ENCODE results near the gene TSPAN12. TPM values are rescaled to one million over a fixed set of nuclear protein-coding genes. Genes with fewer than 3 reads are reported as not detected.

The TSPAN12 gene
- total RNA-seq, 1 donor from 2014 or later, result 13.0 TPM

GRCh38 chr7:120805636-120806388, 52.1 kb downstream of the TSPAN12 start:
- no peak overlapping the region for H3K27ac ChIP-seq (ENCODE audit: low read depth, low read length)
- FAIRE-seq (peak; percentile 89), DNase-seq (ENCODE audit: low read depth) (peak; percentile 12)
- H3K27me3 ChIP-seq (ENCODE audit: insufficient read depth, low read length), result no peaks in the 10 kb centered on the region
- no peaks in the 10 kb centered on the region for H3K4me1 ChIP-seq (ENCODE audit: insufficient read depth, low read length)
- no peak overlapping the region for H3K4me3 ChIP-seq (ENCODE audit: insufficient read depth, low read depth, low read length)
- H4K20me1 ChIP-seq (ENCODE audit: insufficient read depth, low read length), result no peaks in the 10 kb centered on the region
- TF ChIP-seq CTCF (IDR thresholded peaks at IDR 0.05; ENCODE audit: insufficient read depth, low read depth, low read length) (peak; percentile 97), EZH2 (IDR thresholded peaks at IDR 0.05; ENCODE audit: insufficient read depth, low read length) (no peak)
- no peaks in the 10 kb centered on the region for H3K36me3 Mint-ChIP-seq (ENCODE audit: low read depth, unreplicated experiment)
- H3K36me3 ChIP-seq (ENCODE audit: insufficient read depth, low read length), result no peaks in the 10 kb centered on the region
- H3K27ac Mint-ChIP-seq (ENCODE audit: unreplicated experiment), result no peak overlapping the region
- no peaks in the 10 kb centered on the region for H3K9me3 Mint-ChIP-seq (ENCODE audit: unreplicated experiment)
- no peak overlapping the region for H2AFZ ChIP-seq (ENCODE audit: low read depth, low read length)
- H3K79me2 ChIP-seq (ENCODE audit: insufficient read depth, low read length), result no peaks in the 10 kb centered on the region
- no peak overlapping the region for H3K4me3 Mint-ChIP-seq (ENCODE audit: unreplicated experiment)
- H3K27me3 Mint-ChIP-seq (ENCODE audit: low read depth, unreplicated experiment), result no peaks in the 10 kb centered on the region
- H3K4me1 Mint-ChIP-seq (ENCODE audit: low read depth, unreplicated experiment), result no peaks in the 10 kb centered on the region
- no peak overlapping the region for H3K4me2 ChIP-seq (ENCODE audit: low read length)
- H3K9ac ChIP-seq (ENCODE audit: low read length), result no peak overlapping the region
- H3K9me3 ChIP-seq (ENCODE audit: insufficient read depth, low read depth, low read length), result no peaks in the 10 kb centered on the region

GRCh38 chr7:120802751-120803150, 55.2 kb downstream of the TSPAN12 start:
- no peak for FAIRE-seq
- H2AFZ ChIP-seq (ENCODE audit: low read depth, low read length), result no peak overlapping the region
- Mint-ChIP-seq H3K36me3 (ENCODE audit: low read depth, unreplicated experiment) (no peaks in the 10 kb centered on the region), H3K27me3 (ENCODE audit: low read depth, unreplicated experiment) (no peaks in the 10 kb centered on the region), H3K4me3 (ENCODE audit: unreplicated experiment) (no peak overlapping the region), H3K4me1 (ENCODE audit: low read depth, unreplicated experiment) (no peaks in the 10 kb centered on the region), H3K9me3 (ENCODE audit: unreplicated experiment) (no peaks in the 10 kb centered on the region), H3K27ac (ENCODE audit: unreplicated experiment) (no peak overlapping the region)
- H3K79me2 ChIP-seq (ENCODE audit: insufficient read depth, low read length), result no peaks in the 10 kb centered on the region
- H3K9ac ChIP-seq (ENCODE audit: low read length), result no peak overlapping the region
- H3K27me3 ChIP-seq (ENCODE audit: insufficient read depth, low read length), result no peaks in the 10 kb centered on the region
- DNase-seq (ENCODE audit: low read depth), result no peak
- H4K20me1 ChIP-seq (ENCODE audit: insufficient read depth, low read length), result no peaks in the 10 kb centered on the region
- H3K4me2 ChIP-seq (ENCODE audit: low read length), result no peak overlapping the region
- no peaks in the 10 kb centered on the region for H3K9me3 ChIP-seq (ENCODE audit: insufficient read depth, low read depth, low read length)
- TF ChIP-seq EZH2 (IDR thresholded peaks at IDR 0.05; ENCODE audit: insufficient read depth, low read length) (no peak), CTCF (IDR thresholded peaks at IDR 0.05; ENCODE audit: insufficient read depth, low read depth, low read length) (no peak)
- H3K4me3 ChIP-seq (ENCODE audit: insufficient read depth, low read depth, low read length), result no peak overlapping the region
- H3K27ac ChIP-seq (ENCODE audit: low read depth, low read length), result no peak overlapping the region
- no peaks in the 10 kb centered on the region for H3K36me3 ChIP-seq (ENCODE audit: insufficient read depth, low read length)
- no peaks in the 10 kb centered on the region for H3K4me1 ChIP-seq (ENCODE audit: insufficient read depth, low read length)

- Histone ChIP-seq H3K27me3 (ENCODE audit: insufficient read depth, low read length) (no peaks in the 10 kb centered on the region), H3K4me3 (ENCODE audit: insufficient read depth, low read depth, low read length) (no peak overlapping the region), H3K4me1 (ENCODE audit: insufficient read depth, low read length) (no peaks in the 10 kb centered on the region), H3K9me3 (ENCODE audit: insufficient read depth, low read depth, low read length) (no peaks in the 10 kb centered on the region), H4K20me1 (ENCODE audit: insufficient read depth, low read length) (no peaks in the 10 kb centered on the region), H3K9ac (ENCODE audit: low read length) (no peak overlapping the region), H3K4me2 (ENCODE audit: low read length) (no peak overlapping the region), H3K36me3 (ENCODE audit: insufficient read depth, low read length) (no peaks in the 10 kb centered on the region), H2AFZ (ENCODE audit: low read depth, low read length) (no peak overlapping the region), H3K79me2 (ENCODE audit: insufficient read depth, low read length) (no peaks in the 10 kb centered on the region), H3K27ac (ENCODE audit: low read depth, low read length) (no peak overlapping the region)
- Mint-ChIP-seq H3K4me3 (ENCODE audit: unreplicated experiment) (no peak overlapping the region), H3K27ac (ENCODE audit: unreplicated experiment) (no peak overlapping the region), H3K27me3 (ENCODE audit: low read depth, unreplicated experiment) (no peaks in the 10 kb centered on the region), H3K4me1 (ENCODE audit: low read depth, unreplicated experiment) (no peaks in the 10 kb centered on the region), H3K36me3 (ENCODE audit: low read depth, unreplicated experiment) (peaks cover 6% of the 10 kb centered on the region), H3K9me3 (ENCODE audit: unreplicated experiment) (no peaks in the 10 kb centered on the region)
- no peak for TF ChIP-seq CTCF (IDR thresholded peaks at IDR 0.05; ENCODE audit: insufficient read depth, low read depth, low read length)
- TF ChIP-seq EZH2 (IDR thresholded peaks at IDR 0.05; ENCODE audit: insufficient read depth, low read length), result no peak
- FAIRE-seq (no peak), DNase-seq (ENCODE audit: low read depth) (no peak)
Observed at GRCh38 chr7:120799813-120800475, 58.0 kb downstream of the TSPAN12 start.

Data from astrocyte (in vitro differentiated cells and primary cell).